GM23338 (cell line): ENCODE measurements around the gene MIOS.

ENCODE experiments used
- CTCF ChIP-seq, 2 experiments: fragments of 200-600 bp in 1 of 2; sonication (generic) in 1 of 2; conservative IDR thresholded peaks; 2 replicates each; pipeline versions ENCODE4 v1.5.1 to v1.6.1; 2016 to 2017; ENCODE audit warnings: antibody characterized with exemption in 2 of 2, low read depth in 2 of 2, mild to moderate bottlenecking in 2 of 2, moderate library complexity in 1 of 2
- EZH2 ChIP-seq: fragments of 200-600 bp; sonication (generic); IDR thresholded peaks from one replicate; pipeline ENCODE4 v1.8.0; 2017; ENCODE audit warnings: antibody characterized with exemption, mild to moderate bottlenecking, low read depth; ENCODE audit not compliant: unreplicated experiment
- POLR2AphosphoS5 ChIP-seq: IDR thresholded peaks from 2 replicates; pipeline ENCODE4 v1.6.1; 2016; ENCODE audit warnings: antibody characterized with exemption, low read depth

- TF ChIP-seq CTCF (conservative IDR thresholded peaks at IDR 0.05; ENCODE audit: low read depth in 2 of 2) (no peak), POLR2AphosphoS5 (no peak), EZH2 (no peak)
Observed at GRCh38 chr7:7565018-7565680, 1.5 kb upstream of the MIOS start.
